Keratinocyte (primary cell): ENCODE data around the gene NT5DC3.
"Not testable (repeated sequence)": the region's sequence is repeated elsewhere in the genome, so short reads cannot be mapped to it uniquely, and the experiment has no call there.

Experiments used
- EZH2 ChIP-seq: IDR thresholded peaks from one replicate; pipeline ENCODE4 v1.6.1; 2012; ENCODE audit warnings: inconsistent platforms, mild to moderate bottlenecking, low read length, moderate library complexity
- TF ChIP-seq, protein P1 (sequence below), 3 experiments: IDR thresholded peaks in 1 of 3; conservative IDR thresholded peaks in 1 of 3; optimal IDR thresholded peaks in 1 of 3; 2 replicates in 2 of 3; 3 replicates in 1 of 3; pipeline versions ENCODE3 to v1.5.1; 2011; ENCODE audit warnings: low read length in 3 of 3, mild to moderate bottlenecking in 3 of 3, moderate library complexity in 2 of 3, control low read depth in 1 of 3, inconsistent platforms in 1 of 3; ENCODE audit not compliant: insufficient read depth in 2 of 3; ENCODE audit errors: extremely low read depth in 1 of 3

DNA sequence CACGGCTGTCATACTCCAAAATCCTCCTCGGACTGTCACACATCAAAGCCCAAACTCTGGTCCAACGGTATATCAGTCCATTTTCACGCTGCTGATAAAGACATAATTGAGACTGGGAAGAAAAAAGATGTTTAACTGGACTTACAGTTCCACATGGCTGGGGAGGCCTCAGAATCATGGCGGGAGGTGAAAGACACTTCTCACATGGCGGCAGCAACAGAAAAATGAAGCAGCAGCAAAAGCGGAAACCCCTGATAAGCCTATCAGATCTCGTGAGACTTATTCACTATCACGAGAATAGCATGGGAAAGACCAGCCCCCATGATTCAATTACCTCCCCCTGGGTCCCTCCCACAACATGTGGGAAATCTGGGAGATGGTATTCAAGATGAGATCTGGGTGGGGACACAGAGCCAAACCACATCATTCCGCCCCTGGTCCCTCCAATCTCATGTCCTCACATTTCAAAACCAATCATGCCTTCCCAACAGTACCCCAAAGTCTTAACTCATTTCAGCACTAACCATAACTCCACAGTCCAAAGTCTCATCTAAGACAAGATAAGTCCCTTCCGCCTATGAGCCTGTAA, 5.2 kb downstream of the NT5DC3 start:
- TF ChIP-seq, protein P1, sequence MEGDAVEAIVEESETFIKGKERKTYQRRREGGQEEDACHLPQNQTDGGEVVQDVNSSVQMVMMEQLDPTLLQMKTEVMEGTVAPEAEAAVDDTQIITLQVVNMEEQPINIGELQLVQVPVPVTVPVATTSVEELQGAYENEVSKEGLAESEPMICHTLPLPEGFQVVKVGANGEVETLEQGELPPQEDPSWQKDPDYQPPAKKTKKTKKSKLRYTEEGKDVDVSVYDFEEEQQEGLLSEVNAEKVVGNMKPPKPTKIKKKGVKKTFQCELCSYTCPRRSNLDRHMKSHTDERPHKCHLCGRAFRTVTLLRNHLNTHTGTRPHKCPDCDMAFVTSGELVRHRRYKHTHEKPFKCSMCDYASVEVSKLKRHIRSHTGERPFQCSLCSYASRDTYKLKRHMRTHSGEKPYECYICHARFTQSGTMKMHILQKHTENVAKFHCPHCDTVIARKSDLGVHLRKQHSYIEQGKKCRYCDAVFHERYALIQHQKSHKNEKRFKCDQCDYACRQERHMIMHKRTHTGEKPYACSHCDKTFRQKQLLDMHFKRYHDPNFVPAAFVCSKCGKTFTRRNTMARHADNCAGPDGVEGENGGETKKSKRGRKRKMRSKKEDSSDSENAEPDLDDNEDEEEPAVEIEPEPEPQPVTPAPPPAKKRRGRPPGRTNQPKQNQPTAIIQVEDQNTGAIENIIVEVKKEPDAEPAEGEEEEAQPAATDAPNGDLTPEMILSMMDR (optimal IDR thresholded peaks at IDR 0.05 in 1 of 3, IDR thresholded peaks at IDR 0.05 in 1 of 3, conservative IDR thresholded peaks at IDR 0.05 in 1 of 3; ENCODE audit: extremely low read depth in 1 of 3, insufficient read depth in 2 of 3, low read length in 3 of 3): not testable (repeated sequence)
- TF ChIP-seq EZH2: not testable (repeated sequence)
